NCI-H69 (cell line): ENCODE data around the gene STXBP2.
A peak's percentile ranks its signal among the peaks of the same experiment; 100 is the strongest.
"Not testable (repeated sequence)": the region's sequence is repeated elsewhere in the genome, so short reads cannot be mapped to it uniquely, and the experiment has no call there.

Experiments
- DNase-seq: peaks from one replicate; lab custom pipeline; 2025; lab: John Stamatoyannopoulos, UW

Gene STXBP2

GRCh38 chr19:7632340-7633203 lies 4.3 kb upstream of the STXBP2 start:
- no peak for DNase-seq

DNA sequence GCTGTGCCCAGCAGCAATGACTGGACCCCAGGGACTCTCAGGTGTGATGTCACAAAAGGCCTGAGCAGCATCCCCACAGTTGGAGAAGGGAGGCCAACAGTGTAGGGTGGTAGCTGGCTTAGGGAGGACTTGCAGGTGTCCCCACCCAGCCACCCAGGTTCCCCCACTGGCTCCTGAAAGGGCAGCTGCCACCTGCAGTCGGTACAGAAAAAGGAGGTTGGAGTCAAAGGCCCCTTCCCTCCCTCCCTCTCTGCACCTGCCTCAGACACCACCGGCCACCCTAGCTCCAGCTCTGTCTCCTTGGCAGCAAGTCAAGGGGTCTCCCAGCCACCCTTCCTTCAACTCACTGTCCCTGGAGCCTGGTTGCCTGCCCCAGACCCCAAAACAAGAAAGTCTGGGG lies 3.2 kb upstream of the STXBP2 start, which contains the start of gene PCP2:
PCP2 (minus strand) TSS at position 22 of the 400 bp plus-strand sequence. CDS start 262 bp downstream, outside the sequence.
- no peak for DNase-seq

DNA sequence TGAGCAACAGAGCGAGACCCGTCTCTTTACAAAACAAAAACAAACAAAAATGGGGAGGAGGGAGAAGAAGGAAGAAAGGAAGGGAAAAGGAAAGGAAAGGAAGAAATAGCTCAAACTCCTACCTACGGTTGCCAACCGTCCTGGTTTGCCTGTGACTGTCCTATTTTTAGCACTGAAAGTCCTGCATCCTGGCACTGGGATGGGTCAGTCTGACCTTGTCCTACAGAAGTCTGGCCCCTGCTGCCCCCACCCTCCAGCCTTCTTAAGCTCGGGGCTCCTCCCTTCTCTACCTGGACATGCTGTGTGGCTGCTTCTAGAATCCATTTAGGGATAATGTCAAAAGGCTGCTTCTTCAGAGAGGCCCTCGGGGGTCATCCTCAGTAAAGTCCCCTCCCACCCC lies 1.2 kb upstream of the STXBP2 start:
- DNase-seq: no peak

DNA sequence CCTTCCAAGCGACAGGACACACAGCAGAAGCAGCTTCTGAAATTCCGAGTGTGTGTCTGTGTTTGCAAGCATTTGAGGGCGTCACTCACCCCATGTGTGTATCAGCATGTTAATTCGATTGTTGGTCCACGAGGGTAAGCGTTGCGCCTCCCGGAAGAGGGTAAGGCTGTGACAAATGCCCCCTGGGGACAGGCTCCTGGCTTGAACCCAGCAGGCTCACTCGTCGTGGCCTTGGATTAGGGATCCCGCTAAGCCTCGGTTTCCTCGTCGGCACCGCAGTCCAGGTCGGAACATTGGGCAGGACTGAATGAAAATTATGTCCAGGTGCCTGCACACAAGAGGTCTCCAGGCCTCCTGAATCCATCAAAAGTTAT lies 606 bp upstream of the STXBP2 start:
- no peak for DNase-seq

GRCh38 chr19:7637374-7638256 lies 705 bp downstream of the STXBP2 start:
- DNase-seq: peak; percentile 44

DNA sequence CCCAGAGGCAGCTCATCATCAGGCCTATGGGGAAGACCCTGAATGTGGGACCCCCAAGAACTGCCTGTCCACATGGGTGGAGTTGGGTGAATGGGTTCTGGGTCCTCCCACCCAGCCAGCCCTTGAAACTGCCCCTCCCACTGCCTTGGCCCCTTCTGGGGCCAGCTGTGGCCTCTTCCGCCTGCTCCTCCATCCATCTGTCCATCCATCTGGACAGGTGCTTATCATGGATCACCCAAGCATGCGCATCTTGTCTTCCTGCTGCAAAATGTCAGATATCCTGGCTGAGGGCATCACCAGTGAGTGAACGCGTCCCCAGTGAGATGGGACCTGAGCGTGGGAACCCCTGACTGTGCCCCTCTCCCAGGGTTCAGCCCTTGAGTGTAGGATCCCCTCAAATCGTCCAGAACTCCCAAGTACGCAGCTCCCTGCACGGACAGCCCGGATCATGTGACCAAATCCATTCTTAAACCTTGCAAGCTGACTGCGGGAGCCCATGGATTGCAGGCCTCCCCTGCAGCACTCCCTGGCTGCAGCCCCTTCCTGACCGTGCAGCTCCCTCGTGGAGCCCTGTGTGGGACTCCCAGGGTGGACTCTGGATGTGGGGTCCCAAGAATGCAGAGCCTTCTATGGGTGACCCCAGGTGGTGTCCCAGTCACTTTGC lies 2.0 kb downstream of the STXBP2 start:
- DNase-seq: no peak

GRCh38 chr19:7639863-7640348 lies 3.0 kb downstream of the STXBP2 start:
- DNase-seq: no peak

DNA sequence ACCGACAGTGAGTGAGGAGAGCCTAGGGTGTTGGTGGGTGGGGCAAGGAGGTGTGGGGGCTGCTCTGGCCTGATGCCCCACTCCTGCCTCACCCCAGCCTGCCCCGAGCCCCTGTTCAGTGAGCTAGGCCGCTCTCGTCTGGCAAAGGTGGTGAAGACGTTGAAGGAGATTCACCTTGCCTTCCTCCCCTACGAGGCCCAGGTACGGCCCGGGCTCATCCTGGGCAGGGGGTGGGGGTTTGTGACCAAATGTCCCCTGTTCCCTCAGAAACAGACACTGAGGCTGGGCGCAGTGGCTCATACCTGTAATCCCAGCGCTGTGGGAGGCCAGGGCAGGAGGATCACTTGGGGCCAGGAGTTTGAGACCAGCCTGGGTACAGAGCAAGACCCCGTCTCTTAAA lies 3.9 kb downstream of the STXBP2 start:
- no peak for DNase-seq

- no peak for DNase-seq
These were observed 4.7 kb downstream of the STXBP2 start for GRCh38 chr19:7641290-7642276.

- DNase-seq: no peak
These were observed 5.6 kb downstream of the STXBP2 start for GRCh38 chr19:7642295-7643030.

DNA sequence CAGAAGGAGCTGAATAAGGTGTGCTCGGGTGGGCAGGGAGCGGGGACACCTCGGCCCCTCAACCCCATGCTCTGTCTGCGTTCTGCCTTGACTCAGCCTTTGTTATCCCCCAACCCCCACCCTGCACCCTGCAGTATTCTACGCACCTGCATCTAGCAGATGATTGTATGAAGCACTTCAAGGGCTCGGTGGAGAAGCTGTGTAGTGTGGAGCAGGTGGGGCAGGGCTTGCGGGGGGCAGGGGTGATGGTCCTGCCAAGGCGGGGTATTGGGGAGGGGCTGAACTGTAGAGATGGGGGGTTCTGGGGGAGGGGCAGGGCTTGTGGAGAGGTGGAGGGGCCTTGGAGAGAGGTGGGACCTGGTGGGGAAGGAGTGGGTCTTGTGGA lies 6.1 kb downstream of the STXBP2 start:
- DNase-seq: no peak

DNA sequence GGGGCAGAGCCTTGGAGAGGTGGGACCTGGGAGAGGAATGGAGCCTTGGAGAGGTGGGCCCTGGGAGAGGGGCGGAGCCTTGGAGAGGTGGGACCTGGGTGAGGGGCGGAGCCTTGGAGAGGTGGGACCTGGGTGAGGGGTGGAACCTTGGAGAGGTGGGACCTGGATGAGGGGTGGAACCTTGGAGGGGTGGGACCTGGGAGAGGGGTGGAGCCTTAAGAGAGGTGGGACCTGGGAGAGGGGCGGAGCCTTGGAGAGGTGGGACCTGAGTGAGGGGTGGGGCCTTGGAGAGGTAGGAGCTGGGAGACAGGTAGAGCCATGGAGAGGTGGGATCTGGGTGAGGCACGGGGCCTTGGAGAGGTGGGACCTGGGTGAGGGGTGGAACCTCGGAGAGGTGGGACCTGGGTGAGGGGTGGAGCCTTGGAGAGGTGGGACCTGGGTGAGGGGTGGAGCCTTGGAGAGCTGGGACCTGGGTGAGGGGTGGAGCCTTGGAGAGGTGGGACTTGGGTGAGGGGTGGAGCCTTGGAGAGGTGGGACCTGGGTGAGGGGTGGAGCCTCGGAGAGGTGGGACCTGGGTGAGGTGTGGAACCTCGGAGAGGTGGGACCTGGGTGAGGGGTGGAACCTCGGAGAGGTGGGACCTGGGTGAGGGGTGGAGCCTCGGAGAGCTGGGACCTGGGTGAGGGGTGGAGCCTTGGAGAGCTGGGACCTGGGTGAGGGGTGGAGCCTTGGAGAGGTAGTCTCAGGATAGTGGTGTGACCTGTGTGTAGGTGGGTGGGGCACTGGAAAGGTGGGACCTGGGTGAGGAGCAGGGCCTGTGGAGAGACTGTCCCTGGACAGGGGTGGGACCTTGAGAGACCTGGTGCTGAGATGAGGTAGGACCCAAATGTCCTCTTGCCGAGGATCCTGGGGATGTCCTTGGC lies 7.0 kb downstream of the STXBP2 start:
- not testable (repeated sequence) for DNase-seq

DNA sequence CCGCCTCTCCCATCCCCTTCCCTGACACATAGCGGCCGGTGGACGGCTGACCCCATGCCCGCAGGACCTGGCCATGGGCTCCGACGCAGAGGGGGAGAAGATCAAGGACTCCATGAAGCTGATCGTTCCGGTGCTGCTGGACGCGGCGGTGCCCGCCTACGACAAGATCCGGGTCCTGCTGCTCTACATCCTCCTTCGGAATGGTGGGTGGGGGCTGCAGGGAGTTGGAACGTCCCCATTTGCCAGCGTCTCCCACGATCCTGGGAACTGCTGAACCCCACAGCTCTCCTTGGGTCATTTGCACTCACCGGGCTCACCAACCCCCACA lies 7.6 kb downstream of the STXBP2 start:
- no peak for DNase-seq

DNA sequence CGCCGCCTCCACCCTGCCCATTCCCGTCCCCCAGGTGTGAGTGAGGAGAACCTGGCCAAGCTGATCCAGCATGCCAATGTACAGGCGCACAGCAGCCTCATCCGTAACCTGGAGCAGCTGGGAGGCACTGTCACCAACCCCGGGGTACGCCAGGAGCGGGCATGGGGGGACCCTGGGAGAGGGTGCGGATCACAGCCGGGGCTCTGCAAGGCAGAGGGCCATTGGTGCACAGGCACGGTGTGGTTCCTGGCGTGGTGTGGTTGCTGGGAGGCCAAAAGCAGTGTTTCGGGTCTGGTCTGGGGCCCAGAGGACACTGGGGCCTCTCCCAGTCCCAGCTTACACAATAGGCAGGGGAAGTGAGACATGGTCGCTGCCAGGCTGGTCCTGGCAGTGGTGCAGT lies 8.3 kb downstream of the STXBP2 start:
- DNase-seq: no peak

- DNase-seq: no peak
These were observed 8.9 kb downstream of the STXBP2 start for GRCh38 chr19:7645656-7646425.

DNA sequence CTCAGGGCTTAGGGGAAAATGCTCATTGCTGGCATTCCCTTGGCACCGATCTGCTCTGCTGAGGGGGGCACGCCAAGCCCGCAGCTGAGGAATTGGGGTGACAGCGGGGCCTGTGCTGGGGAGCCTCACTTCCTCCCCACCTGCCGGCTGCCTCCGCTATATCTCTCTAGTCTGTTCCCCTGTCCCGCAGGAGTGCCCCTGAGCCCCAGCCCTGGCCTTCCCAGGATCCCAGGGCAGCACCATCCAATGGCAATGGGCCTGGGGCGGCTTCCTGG lies 9.5 kb downstream of the STXBP2 start:
- DNase-seq: no peak

GRCh38 chr19:7647156-7647555 lies 10.2 kb downstream of the STXBP2 start:
- no peak for DNase-seq

DNA sequence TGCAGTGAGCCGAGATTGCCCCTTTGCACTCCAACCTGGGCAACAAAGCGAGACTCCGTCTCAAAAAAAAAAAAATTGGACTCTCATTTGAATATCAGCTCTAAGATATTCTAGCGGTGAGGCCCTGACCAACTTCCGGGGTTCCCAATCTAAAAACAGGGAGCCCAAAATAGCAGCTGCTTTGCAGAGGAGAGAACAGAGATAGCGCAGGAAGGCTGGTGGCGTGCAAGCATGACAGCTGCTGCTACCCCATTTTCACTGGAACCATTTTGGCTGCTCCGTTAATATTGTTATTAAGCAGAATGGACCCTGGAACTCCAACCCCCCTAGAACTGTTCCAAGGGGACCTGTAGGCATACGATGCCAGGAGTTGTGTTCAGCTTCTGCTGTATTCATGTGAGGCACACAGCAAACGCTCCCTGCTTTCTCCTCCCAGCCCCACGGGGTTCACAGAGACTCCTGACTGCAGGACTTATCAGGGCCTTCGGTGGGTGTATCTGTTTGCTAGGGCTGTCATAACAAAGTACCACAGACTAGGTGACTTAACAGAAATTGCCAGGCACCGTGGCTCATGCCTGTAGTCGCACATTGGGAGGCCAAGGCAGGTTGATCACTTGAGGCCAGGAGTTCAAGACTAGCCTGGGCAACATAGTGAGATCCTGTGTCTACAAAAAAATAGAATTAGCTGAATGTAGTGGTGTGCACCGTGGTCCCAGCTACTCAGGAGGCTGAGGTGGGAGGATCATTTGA lies 11.5 kb downstream of the STXBP2 start:
- DNase-seq: no peak
